Adrenal gland (tissue), 12 donors: ENCODE results near the gene BCOR. TPM values are rescaled to one million over a fixed set of nuclear protein-coding genes. Genes with fewer than 3 reads are reported as not detected.
A peak's percentile ranks its signal among the peaks of the same experiment; 100 is the strongest.

Source experiments
- DNase-seq, 7 donors: peaks; one replicate each; pipeline ENCODE4 v3.0.0-alpha.2; 2019 to 2020
- H3K27ac ChIP-seq, 5 donors: fragments of 200-600 bp; sonication (generic) in 4 of 5; 1 replicate in 3 of 5; 2 replicates in 2 of 5; pipeline versions ENCODE4 v1.5.1 to v1.8.0; 2016 to 2020; ENCODE audit warnings: mild to moderate bottlenecking in 1 of 5
- H3K27me3 ChIP-seq: fragments of 200-600 bp; 2 replicates; pipeline ENCODE4 v1.8.0; 2021
- H3K36me3 ChIP-seq, 2 donors: fragments of 200-600 bp; replicated peaks in 1 of 2; 1 replicate in 1 of 2; 2 replicates in 1 of 2; pipeline versions ENCODE4 v1.5.1 to v1.8.0; 2018 to 2022
- H3K4me1 ChIP-seq, 2 donors: fragments of 200-600 bp; replicated peaks in 1 of 2; 1 replicate in 1 of 2; 2 replicates in 1 of 2; pipeline versions ENCODE4 v1.5.1 to v1.8.0; 2018 to 2021
- H3K4me3 ChIP-seq, 4 donors: fragments of 200-600 bp; sonication (generic) in 3 of 4; one replicate each; pipeline ENCODE4 v1.5.1; 2016 to 2018
- H3K9me3 ChIP-seq, 3 donors: fragments of 200-600 bp; sonication (generic) in 1 of 3; replicated peaks in 1 of 3; 1 replicate in 2 of 3; 2 replicates in 1 of 3; pipeline versions ENCODE4 v1.5.1 to v1.8.0; 2016 to 2021
- POLR2A ChIP-seq, 2 donors: fragments of 450-650 bp; IDR thresholded peaks; one replicate each; pipeline ENCODE4 v1.6.1; 2017; ENCODE audit warnings: antibody characterized with exemption in 2 of 2, mild to moderate bottlenecking in 2 of 2, moderate library complexity in 1 of 2
- WGBS, 4 donors: extraction: QIAGEN DNeasy Blood & Tissue Kit in 2 of 4; methylation state at CpG; one replicate each; pipeline versions ENCODE4 v1.1.5 to v1.1.7; 2013 to 2017; 5-methylcytosine and 5-hydroxymethylcytosine counted together
- intact Hi-C, 2 donors: fragments of 100-400 bp; cut with DNase I; formaldehyde crosslinking; loops; one replicate each; pipeline versions ENCODE4 v1.14.1 to v1.15.0; 2022 to 2023
- polyA plus RNA-seq, 3 donors: library from polyadenylated mRNA; stranded (reverse); fragments of 200-250 nt in 2 of 3; fragments of 350-450 nt in 1 of 3; fragmentation: Illumina TruSeq in 1 of 3; extraction: RNeasy Lipid Tissue Mini Kit (QIAGEN cat#74804) in 1 of 3; gene quantifications; one replicate each; pipeline ENCODE4 v1.2.3, GENCODE V29; 2013 to 2014
- total RNA-seq, 9 donors: library from RNA; depleted of rRNA in 4 of 9; stranded (reverse); fragments of >200 nt in 4 of 9; fragments of 120-200 nt in 1 of 9; fragmentation: NEBNext Ultra II Directional in 1 of 9; extraction: Animal tissue kit (Norgen Biotek cat#: 25700) in 1 of 9; gene quantifications; one replicate each; pipeline versions ENCODE4 v1.1.0 to v1.2.4, GENCODE V29; 2013 to 2023
- TF ChIP-seq, protein P1 (sequence below), 6 experiments: fragments of 450-650 bp in 4 of 6; fragments of 200-600 bp in 2 of 6; sonication (generic) in 1 of 6; IDR thresholded peaks; 1 replicate in 5 of 6; 2 replicates in 1 of 6; pipeline versions ENCODE4 v1.5.1 to v1.8.0; 2016 to 2021; ENCODE audit warnings: antibody characterized with exemption in 6 of 6, mild to moderate bottlenecking in 2 of 6, moderate library complexity in 1 of 6
- donor health status: healthy with polysubstance abuse.
- donor health status: Bipolar disorder and iron deficiency.
- donor health status: DM: yes; HTN: yes; CAD: no.
- donor health status: DM: no; HTN: no; CAD: no.
- donor health status: DM: no; HTN: no; CAD: no.
- donor health status: DM: yes; HTN: yes; CAD: no.

BCOR gene
- total and polyA plus RNA-seq, 12 donors = 13.7 to 42.9 (median 29.0) TPM

GRCh38 chrX:40121618-40122017, 23.9 kb upstream of the BCOR start:
- TF ChIP-seq, protein P1, sequence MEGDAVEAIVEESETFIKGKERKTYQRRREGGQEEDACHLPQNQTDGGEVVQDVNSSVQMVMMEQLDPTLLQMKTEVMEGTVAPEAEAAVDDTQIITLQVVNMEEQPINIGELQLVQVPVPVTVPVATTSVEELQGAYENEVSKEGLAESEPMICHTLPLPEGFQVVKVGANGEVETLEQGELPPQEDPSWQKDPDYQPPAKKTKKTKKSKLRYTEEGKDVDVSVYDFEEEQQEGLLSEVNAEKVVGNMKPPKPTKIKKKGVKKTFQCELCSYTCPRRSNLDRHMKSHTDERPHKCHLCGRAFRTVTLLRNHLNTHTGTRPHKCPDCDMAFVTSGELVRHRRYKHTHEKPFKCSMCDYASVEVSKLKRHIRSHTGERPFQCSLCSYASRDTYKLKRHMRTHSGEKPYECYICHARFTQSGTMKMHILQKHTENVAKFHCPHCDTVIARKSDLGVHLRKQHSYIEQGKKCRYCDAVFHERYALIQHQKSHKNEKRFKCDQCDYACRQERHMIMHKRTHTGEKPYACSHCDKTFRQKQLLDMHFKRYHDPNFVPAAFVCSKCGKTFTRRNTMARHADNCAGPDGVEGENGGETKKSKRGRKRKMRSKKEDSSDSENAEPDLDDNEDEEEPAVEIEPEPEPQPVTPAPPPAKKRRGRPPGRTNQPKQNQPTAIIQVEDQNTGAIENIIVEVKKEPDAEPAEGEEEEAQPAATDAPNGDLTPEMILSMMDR (IDR thresholded peaks at IDR 0.05) = no peak
- TF ChIP-seq POLR2A (IDR thresholded peaks at IDR 0.05) = no peak
- no peaks in the 10 kb centered on the region for H3K36me3 ChIP-seq
- intact Hi-C loops = no loop called here
- no peaks in the 10 kb centered on the region for H3K27me3 ChIP-seq
- no peak overlapping the region for H3K4me3 ChIP-seq
- H3K27ac ChIP-seq = no peak overlapping the region
- H3K9me3 ChIP-seq = no peaks in the 10 kb centered on the region
- H3K4me1 ChIP-seq = no peaks in the 10 kb centered on the region
- WGBS, 4 donors = 86 to 97% (median 91%) methylated on average over 1 to 5 of the region's 5 CpGs
- DNase-seq = no peak

GRCh38 chrX:40120838-40121580, 23.3 kb upstream of the BCOR start:
- H3K36me3 ChIP-seq = no peaks in the 10 kb centered on the region
- no peaks in the 10 kb centered on the region for H3K27me3 ChIP-seq
- no peaks in the 10 kb centered on the region for H3K4me1 ChIP-seq
- H3K9me3 ChIP-seq = no peaks in the 10 kb centered on the region
- WGBS, 4 donors = 78 to 86% (median 81%) methylated on average over 10 to 11 of the region's 11 CpGs
- DNase-seq = no peak
- no peak overlapping the region for H3K4me3 ChIP-seq
- no peak overlapping the region for H3K27ac ChIP-seq
- intact Hi-C loops = no loop called here
- TF ChIP-seq POLR2A (IDR thresholded peaks at IDR 0.05) = no peak
- TF ChIP-seq, protein P1 (IDR thresholded peaks at IDR 0.05) = no peak

DNA sequence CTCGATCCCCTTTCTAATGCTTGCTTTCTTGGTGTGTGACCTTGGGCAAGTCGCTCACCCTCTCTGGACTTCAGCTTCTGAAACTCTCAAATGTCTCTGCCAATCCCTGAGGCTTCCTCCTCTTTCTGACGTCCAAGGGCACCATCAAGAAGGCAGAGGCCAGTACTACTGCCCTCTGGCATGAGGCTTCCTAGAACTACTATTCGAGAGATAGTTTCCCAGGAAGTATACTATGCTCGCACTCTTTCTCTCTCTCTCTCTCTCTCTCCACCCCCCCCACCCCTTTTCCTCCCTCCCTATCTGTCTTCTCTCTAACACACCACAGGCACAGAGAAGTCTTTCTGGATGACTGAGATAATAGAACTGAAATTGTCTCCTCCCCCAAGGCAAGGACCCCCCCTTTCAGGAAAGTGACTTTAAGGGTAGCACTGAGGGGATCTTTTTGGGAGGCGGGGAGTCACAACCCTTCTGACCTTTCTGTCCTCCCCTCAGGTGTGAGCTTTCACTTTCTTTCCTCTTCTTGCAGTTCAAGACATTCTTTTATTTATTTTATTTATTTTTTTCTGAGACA, 20.0 kb upstream of the BCOR start:
- WGBS, 4 donors = 56 to 64% (median 60%) methylated on average over 6 of the region's 6 CpGs
- DNase-seq = peak in 1 of 7 donors; percentile 21
- intact Hi-C loops = no loop called here
- no peak for TF ChIP-seq POLR2A (IDR thresholded peaks at IDR 0.05)
- TF ChIP-seq, protein P1 (IDR thresholded peaks at IDR 0.05) = no peak
- peaks cover 3% of the 10 kb centered on the region for H3K27me3 ChIP-seq
- no peak overlapping the region for H3K4me3 ChIP-seq
- no peaks in the 10 kb centered on the region for H3K9me3 ChIP-seq
- no peaks in the 10 kb centered on the region for H3K36me3 ChIP-seq
- no peak overlapping the region for H3K27ac ChIP-seq
- H3K4me1 ChIP-seq = no peaks in the 10 kb centered on the region

DNA sequence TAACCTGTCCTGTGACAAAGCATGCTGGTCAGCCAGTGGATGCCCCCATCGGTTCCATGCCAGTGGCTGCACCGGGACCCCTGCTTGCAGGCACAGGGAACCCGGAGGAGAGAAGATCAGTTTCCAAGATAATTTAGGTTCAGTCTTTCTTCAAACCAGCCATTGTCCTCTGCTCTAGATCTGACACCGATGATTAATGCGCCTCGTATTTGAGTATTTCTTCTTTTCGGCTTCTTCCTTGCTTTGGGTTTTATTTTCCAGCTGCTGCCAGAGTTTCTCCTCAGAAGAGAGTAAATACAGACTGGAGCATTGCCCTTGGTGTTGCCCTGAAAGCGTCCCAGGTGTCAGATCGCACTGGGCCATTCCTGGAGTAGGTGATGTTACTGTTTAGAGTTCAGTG, 19.2 kb upstream of the BCOR start:
- H3K27me3 ChIP-seq = peaks cover 3% of the 10 kb centered on the region
- 81 to 94% (median 89%) methylated on average over 6 to 9 of the region's 9 CpGs for WGBS, 4 donors
- no peak overlapping the region for H3K4me3 ChIP-seq
- intact Hi-C loops = no loop called here
- H3K4me1 ChIP-seq = no peaks in the 10 kb centered on the region
- no peaks in the 10 kb centered on the region for H3K36me3 ChIP-seq
- TF ChIP-seq, protein P1 (IDR thresholded peaks at IDR 0.05) = no peak
- no peak for TF ChIP-seq POLR2A (IDR thresholded peaks at IDR 0.05)
- no peak for DNase-seq
- H3K9me3 ChIP-seq = no peaks in the 10 kb centered on the region
- H3K27ac ChIP-seq = no peak overlapping the region
